MG63 (cell line): ENCODE results near the gene ALDH3A1. TPM values are rescaled to one million over a fixed set of nuclear protein-coding genes. Genes with fewer than 3 reads are reported as not detected.

Source experiments
- DNase-seq: peaks from one replicate; pipeline ENCODE4 v3.0.0-alpha.2; 2020
- H3K27me3 ChIP-seq: fragments of 250-450 bp; sonication (Bioruptor Pico); 2 replicates; pipeline ENCODE4 v1.5.1; 2020; ENCODE audit warnings: mild to moderate bottlenecking, moderate library complexity
- H3K36me3 ChIP-seq: fragments of 250-450 bp; sonication (Bioruptor Pico); 2 replicates; pipeline ENCODE4 v1.5.1; 2020; ENCODE audit warnings: mild to moderate bottlenecking, moderate library complexity
- H3K4me3 ChIP-seq: fragments of 250-450 bp; sonication (Bioruptor Pico); 2 replicates; pipeline ENCODE4 v1.5.1; 2020; ENCODE audit warnings: mild to moderate bottlenecking, moderate library complexity
- H3K9me3 ChIP-seq: fragments of 250-450 bp; sonication (Bioruptor Pico); 2 replicates; pipeline ENCODE4 v1.5.1; 2020; ENCODE audit warnings: mild to moderate bottlenecking, moderate library complexity
- total RNA-seq: library from RNA; depleted of rRNA; stranded (reverse); fragments of >200 nt; shearing (Covaris generic); gene quantifications from 2 replicates; pipeline ENCODE4 v1.2.3, GENCODE V29; 2014; ENCODE audit warnings: low replicate concordance

The ALDH3A1 gene
- total RNA-seq, 1 experiment from 2014 or later, result 395 TPM

DNA sequence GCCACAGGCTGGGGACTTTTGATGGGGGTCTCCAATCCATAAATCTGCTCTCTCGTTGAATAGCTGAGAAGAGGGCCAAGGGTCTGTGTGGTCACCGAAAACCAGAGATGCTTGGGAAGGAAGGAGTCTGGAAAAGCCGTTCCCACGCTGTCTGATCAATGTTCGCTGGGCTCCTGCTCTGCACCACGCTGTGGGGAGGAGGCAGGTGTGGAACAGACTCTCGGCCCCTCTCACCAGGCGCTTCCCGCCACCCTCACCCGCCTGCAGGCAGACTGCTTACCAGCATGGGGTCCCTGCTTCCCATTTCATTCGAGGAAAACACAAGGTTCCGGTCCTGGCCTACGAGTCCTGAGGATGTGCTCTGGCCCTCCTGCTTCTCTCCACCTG, 702 bp upstream of the ALDH3A1 start:
- Histone ChIP-seq H3K9me3 (no peaks in the 10 kb centered on the region), H3K4me3 (no peak overlapping the region), H3K27me3 (no peaks in the 10 kb centered on the region), H3K36me3 (no peaks in the 10 kb centered on the region)
- DNase-seq, result no peak

DNA sequence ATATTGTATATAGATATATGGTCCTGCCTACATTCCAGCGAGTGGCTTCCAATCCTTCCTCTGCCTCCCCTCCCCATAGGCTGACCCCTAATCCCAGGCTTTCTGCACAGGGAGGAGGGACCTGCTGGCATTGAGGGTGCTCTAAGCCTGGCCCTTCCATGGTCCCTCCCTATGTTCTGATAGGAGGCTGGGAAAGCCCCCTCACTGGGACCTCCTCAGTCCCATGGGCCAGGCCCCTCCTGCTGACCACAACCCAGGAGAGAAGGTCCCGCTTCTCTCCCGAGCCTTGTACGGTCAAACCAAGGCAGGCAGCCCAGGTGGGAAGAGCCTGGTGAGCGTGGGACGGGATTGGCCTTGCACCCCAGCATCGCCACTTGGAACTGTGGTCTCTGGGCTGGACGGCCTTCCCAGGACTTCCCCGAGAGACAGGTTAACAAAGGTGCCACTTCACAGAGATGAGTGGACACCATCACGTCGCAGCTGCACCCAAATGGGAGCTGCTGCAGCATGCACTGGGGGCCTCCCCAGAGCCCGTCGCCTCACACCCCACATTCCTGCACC, 859 bp downstream of the ALDH3A1 start:
- no peaks in the 10 kb centered on the region for H3K27me3 ChIP-seq

DNA sequence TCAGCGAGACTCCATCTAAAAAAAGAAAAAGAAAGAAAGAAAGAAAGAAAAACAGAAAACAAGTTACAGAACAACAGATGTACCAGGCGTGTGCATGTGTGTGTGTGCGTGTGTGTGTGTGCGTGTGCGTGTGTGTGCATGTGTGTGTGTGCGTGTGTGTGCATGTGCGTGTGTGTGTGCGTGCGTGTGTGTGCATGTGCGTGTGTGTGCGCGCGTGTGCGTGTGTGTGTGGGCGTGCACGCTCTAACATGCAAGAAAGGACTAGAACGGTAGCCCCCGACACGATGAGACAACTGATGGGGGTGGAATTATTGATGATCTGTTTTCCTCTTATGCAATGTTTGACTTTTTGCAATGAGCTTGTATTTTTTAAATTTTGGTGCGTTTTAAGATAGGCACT, 1.6 kb downstream of the ALDH3A1 start:
- no peaks in the 10 kb centered on the region for H3K27me3 ChIP-seq
- DNase-seq, result no peak
- H3K36me3 ChIP-seq, result no peaks in the 10 kb centered on the region
- H3K9me3 ChIP-seq, result no peaks in the 10 kb centered on the region
- no peak overlapping the region for H3K4me3 ChIP-seq

More for the DNA sequence above, 859 bp downstream of the ALDH3A1 start:
- Histone ChIP-seq H3K36me3 (no peaks in the 10 kb centered on the region), H3K9me3 (no peaks in the 10 kb centered on the region), H3K4me3 (peak overlapping the region; percentile 32)
- no peak for DNase-seq

DNA sequence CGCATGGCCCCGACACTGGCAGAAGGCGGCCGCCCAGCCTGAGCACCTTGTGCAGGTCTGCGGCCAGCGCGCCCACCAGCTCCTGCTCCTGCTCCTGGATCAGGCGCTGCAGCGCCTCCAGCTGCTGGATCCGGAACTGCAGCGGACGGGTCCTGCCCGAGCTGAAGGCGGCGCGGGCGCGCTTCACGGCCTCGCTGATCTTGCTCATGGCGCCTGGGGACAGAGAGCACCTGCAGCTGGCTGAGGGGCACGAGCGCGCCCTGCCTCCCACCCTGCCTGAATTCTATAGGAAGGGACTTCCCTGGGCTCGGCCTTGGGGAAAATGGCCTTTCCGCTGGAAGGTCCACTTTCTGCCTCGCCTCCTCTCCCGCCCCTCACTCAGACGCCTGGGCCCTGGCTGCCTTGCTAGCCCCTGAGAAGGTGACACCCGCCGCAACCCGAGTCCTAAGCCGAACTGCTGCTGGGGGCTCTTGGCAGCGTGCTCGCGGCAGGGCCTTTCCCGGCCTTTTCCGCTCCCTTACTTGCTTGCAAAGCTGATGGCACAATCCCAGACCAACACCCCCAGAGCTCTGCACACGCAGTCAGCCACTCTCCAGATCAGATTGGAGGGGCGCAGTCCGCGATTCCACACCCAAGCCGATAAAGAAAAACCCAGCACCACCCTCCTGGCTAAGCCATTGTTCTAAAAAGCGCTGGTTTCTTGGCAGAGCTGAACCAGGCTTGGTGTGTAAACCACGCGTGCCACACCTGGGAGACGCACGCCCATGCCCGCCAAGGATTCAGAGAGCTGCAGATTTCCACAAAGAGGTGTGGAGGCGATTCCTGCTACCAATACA, 3.0 kb downstream of the ALDH3A1 start:
- Histone ChIP-seq H3K27me3 (no peaks in the 10 kb centered on the region), H3K4me3 (no peak overlapping the region), H3K36me3 (no peaks in the 10 kb centered on the region), H3K9me3 (no peaks in the 10 kb centered on the region)
- DNase-seq, result no peak

DNA sequence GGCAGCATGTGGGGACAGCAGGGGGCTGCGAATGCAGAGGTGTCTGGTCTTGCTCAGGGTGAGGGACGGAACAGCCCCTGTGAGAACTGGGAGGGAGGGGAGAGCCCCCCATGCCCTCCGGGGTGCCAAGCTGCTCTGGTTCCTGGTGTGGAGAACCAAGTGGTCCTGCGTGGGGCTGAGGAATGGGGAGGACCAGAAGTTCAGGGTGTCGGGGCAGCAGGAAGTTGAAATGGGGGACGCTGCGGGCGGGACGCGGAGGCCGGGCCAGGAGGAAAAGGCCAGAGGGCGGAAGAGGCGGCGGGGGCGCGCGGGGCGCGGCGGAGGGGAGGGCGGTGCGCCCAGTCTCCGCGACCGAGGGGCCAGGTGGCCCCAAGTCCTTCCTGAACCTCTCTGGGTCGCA, 3.6 kb downstream of the ALDH3A1 start:
- H3K36me3 ChIP-seq, result no peaks in the 10 kb centered on the region
- no peaks in the 10 kb centered on the region for H3K9me3 ChIP-seq
- no peak overlapping the region for H3K4me3 ChIP-seq
- no peaks in the 10 kb centered on the region for H3K27me3 ChIP-seq
- DNase-seq, result no peak

DNA sequence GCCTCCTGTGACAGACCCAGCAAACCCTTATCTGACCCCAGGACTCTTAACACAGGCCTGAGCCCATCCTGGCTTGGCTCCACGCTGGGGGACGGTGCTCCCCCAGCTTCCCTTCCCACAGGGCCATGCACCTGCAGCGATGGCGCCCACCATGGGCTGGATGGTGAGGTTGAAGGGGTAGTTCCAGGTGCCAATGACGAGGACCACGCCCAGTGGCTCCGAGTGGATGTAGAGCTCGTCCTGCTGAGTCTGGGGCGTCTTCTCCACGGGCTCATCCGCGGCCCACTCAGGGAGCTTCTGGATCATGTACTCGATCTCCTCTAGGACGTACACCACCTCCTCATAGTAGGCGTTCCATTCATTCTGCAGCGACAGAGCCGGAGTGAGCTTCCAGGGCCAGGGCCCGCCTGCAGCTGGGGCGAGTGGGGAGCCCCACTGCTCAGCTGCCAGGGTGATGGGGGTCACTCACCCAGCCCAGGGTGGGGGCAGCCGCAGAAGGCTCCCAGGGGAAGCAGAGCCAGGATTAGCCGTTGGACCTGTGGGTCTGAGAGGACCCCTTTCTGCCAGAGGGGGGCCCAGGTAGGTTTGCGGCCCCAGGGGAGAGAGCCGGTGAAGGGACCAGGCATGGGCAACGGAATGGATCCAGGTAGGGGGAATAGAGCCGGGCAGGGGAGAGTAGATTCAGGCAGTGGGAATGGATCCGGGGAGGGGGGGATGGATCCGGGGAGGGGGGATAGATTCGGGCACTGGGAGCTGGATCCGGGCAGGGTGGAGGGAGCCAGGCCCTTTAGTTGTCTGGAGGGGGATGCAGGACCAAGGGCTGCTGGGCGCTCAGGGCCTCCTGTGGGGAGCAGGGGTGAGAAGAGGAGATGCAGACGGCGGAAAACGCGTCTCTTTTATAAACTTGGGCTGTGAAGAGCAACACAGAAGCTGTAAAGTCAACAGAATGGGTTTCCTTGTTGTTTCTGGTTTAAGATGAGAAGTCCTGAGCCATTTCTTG, 4.7 kb downstream of the ALDH3A1 start:
- Histone ChIP-seq H3K27me3 (no peaks in the 10 kb centered on the region), H3K36me3 (no peaks in the 10 kb centered on the region), H3K9me3 (no peaks in the 10 kb centered on the region), H3K4me3 (no peak overlapping the region)
- DNase-seq, result no peak

DNA sequence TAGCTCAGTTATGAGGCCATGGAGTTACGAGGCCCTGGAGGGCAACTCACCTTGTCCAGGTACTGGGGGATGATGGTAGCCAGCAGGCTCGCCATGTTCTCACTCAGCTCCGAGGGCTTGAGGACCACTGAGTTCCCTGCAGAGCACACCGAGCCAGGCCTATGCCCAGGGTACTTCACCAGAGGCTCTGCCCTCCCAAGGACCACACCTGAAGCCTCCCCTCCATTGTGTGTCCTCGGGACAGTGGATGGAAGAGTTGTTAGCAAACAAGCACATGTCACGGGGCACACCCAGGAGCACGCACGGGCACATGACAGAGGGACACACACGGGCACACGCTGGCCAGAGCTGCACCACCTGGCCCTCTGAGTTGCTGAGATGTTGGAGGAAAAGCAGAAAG, 5.6 kb downstream of the ALDH3A1 start:
- H3K27me3 ChIP-seq, result no peaks in the 10 kb centered on the region
- no peaks in the 10 kb centered on the region for H3K9me3 ChIP-seq
- DNase-seq, result no peak

DNA sequence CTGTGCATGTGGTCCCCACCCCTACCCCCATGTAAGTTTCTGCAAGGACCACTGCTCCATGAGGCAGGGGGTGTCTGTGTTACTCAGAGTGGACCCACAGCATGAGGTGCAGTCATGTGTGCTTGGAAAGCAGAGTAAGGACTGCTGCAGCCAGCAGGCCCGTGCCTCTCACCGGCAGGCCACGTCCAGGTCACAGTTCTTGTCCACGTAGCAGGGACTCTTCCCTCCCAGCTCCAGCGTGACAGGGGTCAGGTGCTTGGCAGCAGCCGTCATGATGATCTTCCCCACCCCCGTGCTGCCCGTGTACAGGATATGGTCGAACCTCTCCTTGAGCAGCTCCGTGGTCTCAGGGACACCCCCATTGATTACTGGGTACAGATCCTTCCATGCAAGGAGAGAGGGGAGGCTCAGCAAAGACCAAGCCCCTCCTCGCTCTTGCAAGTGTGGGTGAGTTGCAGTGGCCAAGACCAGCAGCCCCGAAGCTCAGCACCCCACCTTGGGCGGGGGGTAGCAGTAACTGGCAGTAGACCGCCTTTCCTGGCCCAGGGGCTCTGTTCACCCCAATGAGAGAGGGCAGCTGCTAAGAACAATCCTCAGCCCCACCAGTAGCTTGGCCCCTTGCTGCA, 6.2 kb downstream of the ALDH3A1 start:
- Histone ChIP-seq H3K36me3 (no peaks in the 10 kb centered on the region), H3K9me3 (no peaks in the 10 kb centered on the region), H3K4me3 (no peak overlapping the region), H3K27me3 (no peaks in the 10 kb centered on the region)
- DNase-seq, result no peak

More for the DNA sequence above, 5.6 kb downstream of the ALDH3A1 start:
- Histone ChIP-seq H3K4me3 (no peak overlapping the region), H3K36me3 (no peaks in the 10 kb centered on the region)

DNA sequence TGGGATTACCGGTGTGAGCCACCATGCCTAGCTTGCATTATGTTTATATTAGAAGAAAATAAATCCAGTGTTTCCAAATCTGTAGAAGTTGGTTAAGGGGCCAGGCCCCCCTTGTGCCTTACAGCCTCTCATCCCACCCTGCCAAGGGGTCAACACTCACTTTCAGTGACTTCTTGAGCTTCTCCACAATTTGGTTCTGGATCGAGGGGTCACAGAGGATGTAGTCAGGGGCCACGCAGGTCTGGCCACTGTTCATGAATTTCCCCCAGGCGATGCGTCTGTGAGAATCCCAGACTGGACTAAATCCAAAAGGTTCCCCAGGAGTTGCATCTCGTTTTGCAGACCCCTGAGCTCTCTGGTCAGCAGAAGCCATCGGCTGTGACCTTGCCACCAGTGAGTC, 7.2 kb downstream of the ALDH3A1 start:
- H3K4me3 ChIP-seq, result no peak overlapping the region
- no peaks in the 10 kb centered on the region for H3K36me3 ChIP-seq
- H3K9me3 ChIP-seq, result no peaks in the 10 kb centered on the region
- H3K27me3 ChIP-seq, result no peaks in the 10 kb centered on the region
- DNase-seq, result no peak

DNA sequence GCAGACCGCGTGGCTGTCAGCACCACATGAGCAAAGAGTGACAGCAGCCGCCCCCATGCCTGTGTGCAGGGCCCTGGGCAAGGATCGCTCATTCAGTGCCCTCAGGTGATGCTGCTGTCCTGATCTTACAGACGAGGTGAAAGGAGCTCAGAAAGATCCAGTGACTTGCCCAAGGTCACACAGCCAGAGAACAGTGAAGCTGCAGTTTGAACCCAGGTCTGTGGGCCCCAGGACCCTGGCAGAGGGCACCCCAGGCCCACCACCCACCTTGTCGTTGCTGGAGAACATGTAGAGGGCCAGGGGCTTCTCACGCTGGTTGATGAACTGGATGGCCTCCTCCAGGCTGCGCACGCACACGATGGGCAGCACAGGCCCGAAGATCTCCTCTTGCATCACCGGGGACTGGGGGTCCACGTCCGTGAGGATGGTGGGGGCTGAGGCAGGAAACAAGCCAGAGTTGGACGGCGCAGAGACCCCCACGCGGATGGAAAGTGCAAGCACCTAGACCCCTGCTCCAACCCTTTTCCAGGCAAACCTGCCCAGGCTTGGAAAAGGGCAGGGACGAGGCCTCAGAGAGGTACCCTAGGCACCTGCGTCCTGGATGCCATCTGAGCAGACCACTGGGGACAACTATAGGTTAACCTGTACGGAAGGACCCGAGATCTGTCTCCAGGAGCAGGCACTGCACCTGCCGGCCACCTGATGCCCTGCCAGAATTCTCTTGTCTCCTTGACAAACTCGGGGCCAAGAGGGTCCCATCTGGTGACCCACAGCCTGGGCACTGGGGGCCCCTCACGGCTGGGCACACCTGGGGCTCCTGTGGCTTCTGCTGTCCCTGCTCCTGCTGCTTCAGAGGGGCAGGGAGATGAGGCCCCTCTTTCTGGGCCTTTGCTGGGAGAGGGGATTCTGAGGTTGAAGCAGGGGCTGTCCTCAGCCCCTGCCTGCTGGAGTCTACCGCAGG, 8.6 kb downstream of the ALDH3A1 start:
- H3K4me3 ChIP-seq, result no peak overlapping the region
- H3K36me3 ChIP-seq, result no peaks in the 10 kb centered on the region
- no peaks in the 10 kb centered on the region for H3K27me3 ChIP-seq
- DNase-seq, result no peak
- H3K9me3 ChIP-seq, result no peaks in the 10 kb centered on the region

DNA sequence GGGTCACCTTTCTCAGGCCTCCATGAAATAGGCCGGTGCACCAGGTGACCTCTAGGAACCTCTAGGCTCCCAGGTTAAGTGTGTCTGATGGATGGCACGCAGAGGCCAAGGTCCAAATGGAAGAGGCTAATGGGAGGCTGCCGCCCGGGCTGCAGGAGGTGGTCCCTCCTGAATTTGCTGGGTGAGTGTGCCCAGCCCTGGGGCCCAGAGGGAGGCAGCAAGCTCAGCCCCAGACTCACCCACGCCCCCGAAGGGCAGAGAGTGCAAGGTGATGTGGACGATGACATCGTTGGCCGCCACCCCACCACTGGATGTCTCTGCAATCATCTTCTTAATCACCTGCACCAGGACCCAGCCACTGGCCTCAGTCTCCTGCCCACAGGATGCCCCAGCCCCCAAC, 9.3 kb downstream of the ALDH3A1 start:
- H3K4me3 ChIP-seq, result no peak overlapping the region
- no peaks in the 10 kb centered on the region for H3K27me3 ChIP-seq

DNA sequence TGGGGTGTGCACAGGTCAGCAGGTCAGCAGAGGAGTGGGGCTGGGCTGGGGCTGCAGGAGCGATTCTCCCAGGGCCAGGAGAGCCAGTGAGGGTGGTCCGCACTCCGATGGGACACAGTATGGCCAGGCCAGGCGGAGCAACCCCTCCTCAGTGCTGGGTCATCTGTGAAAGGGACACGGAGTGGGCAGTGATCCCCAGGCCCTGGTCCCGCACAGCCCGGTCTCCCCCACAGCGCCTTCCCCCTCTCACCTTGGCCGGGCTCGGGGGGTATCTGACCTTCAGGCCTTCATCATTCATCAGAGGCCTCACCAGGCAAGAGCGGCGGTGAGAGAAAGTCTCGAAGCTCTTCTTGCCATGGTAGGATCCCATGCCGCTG, 10.0 kb downstream of the ALDH3A1 start:
- no peaks in the 10 kb centered on the region for H3K36me3 ChIP-seq
- H3K9me3 ChIP-seq, result no peaks in the 10 kb centered on the region
- no peaks in the 10 kb centered on the region for H3K27me3 ChIP-seq
- DNase-seq, result no peak
- no peak overlapping the region for H3K4me3 ChIP-seq

More for the DNA sequence above, 9.3 kb downstream of the ALDH3A1 start:
- H3K9me3 ChIP-seq, result no peaks in the 10 kb centered on the region
- no peaks in the 10 kb centered on the region for H3K36me3 ChIP-seq
- no peak for DNase-seq

DNA sequence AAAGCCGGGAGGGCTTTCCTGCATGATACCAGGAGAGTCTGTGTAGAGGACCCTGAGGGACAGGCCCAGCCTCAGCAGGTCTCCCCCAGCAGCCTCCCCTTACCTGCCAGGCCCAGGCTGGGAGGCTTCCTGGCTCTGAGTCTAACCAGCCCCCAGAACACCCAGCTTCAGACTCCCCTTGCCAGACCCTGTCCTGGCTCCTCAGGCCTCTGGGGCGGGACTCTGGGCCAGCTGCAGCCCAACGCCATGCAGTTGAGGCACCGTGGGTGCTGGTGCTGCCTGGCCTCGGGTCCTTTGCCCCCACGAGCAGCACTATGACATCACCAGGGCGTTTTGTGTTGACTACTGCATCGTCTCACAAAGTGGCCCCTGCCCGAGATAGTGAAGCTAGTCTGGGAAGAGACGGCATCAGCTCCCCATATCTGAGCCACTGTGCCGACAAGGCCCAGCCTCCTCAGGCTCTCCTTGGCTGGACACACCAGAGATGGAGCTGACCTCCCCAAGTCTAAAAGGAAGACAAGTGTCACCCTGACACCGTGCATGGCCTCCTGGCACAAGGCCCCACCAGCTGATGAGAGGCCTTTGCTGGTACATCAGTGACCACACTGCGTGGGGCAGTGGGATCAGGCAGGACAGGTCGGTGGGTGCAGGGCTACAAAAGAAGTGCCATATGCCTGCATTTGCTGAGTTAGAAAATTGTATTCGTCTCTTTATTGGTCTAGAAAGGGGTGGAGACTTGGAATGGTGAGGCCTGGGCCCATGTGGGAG, 10.6 kb downstream of the ALDH3A1 start:
- H3K4me3 ChIP-seq, result no peak overlapping the region
- no peaks in the 10 kb centered on the region for H3K9me3 ChIP-seq
- H3K36me3 ChIP-seq, result no peaks in the 10 kb centered on the region
- H3K27me3 ChIP-seq, result no peaks in the 10 kb centered on the region
- no peak for DNase-seq

DNA sequence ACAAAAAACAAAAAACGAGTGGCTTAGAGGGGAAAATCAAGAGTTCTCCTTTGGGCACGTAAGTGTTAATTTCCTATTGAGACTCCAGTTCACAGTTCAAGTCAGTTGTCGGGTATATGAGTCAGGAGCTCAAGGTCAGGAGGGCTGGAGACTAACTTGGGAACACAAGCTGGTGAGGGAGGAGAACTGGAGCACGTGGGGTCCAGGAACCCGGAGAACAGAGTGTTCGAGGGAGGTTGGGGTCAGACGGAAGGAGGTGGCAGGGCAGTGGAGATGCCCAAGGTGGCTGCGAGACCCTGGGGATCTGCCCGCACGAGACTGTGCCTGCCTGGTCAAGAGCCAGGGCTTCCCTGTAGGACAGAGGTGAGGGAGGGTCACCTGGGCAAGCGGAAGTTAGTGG, 12.0 kb downstream of the ALDH3A1 start:
- no peaks in the 10 kb centered on the region for H3K9me3 ChIP-seq
- H3K36me3 ChIP-seq, result no peaks in the 10 kb centered on the region
- no peak overlapping the region for H3K4me3 ChIP-seq
- no peak for DNase-seq
- H3K27me3 ChIP-seq, result no peaks in the 10 kb centered on the region

DNA sequence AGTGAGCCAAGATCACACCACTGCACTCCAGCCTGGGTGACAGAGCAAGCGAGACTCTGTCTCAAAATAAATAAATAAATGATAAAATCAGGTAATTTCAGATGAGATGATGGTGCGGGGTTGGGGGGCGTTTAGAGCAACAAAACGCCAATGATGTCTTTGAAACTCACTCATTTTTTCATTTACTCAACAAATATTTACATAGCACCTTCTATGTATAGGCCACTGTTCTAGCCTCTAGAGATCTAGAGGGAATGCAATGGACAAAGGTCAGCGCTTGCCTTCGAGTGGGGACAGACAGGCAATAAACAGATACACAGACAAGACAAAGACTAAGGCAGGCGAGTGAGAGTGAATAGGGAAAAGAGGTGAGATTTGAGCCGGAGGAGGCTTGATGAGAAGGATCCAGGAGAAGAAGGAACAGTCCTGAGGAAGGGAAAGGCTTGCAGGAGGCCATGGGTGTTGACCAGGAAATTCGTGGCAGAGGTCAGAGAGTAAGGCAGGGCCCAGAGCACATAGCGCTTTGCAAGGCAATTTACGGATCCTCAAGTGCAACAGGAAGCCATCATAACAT, 14.1 kb downstream of the ALDH3A1 start:
- Histone ChIP-seq H3K4me3 (no peak overlapping the region), H3K36me3 (no peaks in the 10 kb centered on the region), H3K9me3 (no peaks in the 10 kb centered on the region), H3K27me3 (no peaks in the 10 kb centered on the region)
- DNase-seq, result no peak
